HG03520 (cell line): ENCODE measurements around the gene EHMT1.
"Not testable (repeated sequence)": the region's sequence is repeated elsewhere in the genome, so short reads cannot be mapped to it uniquely, and the experiment has no call there.

ENCODE experiments used
- ATAC-seq: cut with Tn5 transposase; IDR thresholded peaks from one replicate; pipeline ENCODE4 v1.9.1; 2021; ENCODE audit warnings: mild to moderate bottlenecking, moderate library complexity; ENCODE audit not compliant: unreplicated experiment

The EHMT1 gene

DNA sequence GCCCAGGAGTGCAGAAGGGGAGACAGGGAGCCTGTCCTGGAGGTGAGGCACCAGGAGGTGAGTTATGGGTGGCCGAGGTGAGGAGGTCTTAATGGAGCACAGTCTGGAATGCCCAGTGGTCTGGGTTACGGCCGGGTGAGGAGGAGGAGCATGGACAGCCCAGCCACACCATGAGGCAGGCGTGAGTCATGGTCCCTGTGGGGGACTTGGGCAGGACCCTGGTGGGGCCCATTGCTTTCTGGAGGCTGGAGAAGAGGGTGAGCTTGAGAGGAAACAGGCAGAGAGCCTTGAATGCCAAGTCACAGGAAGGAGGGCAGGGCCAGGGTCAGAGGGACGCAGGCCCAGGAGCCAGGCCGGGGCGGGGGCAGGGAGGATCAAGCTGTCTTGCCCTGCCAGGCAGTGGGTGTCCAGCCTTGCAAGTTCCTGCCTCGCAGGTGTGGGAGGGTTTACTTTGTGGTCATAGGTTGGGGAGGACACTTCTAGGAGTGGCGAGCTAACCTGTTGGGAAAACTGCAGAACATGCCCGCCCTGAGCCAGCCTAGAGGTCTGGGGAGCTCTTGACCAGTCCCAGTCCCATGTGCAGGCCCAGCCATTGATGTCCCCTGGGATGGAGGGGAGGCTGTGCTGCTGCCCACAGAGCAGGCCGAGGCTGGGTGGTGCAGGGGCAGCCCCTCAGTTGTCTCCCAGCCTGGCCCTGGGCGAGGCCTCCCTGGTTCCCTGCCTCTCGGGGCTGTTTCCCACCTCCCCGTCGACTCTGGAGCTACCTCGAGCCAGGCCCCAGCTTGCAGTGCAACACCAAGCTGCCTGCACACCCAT lies 261.6 kb downstream of the EHMT1 start:
- no peak for ATAC-seq

GRCh38 chr9:137880976-137881530 lies 262.2 kb downstream of the EHMT1 start:
- no peak for ATAC-seq

DNA sequence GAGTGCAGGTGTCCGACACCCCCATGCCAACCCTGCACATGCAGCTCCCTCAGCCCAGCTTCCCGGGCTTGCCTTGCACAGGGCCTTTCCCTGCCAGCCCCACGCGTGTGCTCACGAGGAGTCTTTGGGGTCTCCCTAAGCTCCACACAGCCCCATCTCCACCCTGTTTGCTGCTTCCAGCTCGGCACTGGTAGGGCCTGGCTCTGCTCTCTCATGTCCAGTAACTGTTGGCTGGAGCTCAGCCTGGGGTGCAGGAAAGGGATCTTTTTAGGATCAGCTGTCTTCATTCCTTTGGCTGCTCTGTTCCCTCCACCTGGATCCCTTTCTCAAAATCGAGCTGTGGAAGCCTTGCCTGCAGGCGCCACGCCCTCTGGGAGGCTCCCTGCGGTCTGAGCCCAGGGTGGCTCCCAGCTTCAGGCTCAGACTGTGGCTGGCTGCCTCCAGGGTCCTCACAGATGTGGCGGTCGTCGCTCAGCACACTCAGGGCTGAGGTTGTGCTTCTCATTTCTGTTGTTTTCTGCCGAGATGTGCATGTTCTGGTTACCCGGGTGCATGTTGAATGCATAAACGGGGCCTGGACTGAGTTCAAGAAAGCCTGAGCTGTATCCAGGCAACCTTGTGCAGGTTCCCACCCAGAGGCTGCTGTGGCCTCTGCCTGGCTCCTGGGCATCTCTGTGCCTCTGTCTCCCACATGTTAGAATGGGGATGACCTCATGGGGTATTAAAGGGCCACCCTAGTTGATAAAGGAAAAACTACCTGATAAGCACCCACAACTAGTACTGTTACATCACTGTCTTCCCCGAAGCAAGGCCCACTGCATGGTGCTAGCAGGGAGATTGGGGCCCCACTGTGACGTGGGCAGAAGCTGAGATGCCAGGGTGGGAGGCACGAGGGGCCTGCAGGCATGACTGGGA lies 263.0 kb downstream of the EHMT1 start:
- ATAC-seq, result no peak

- no peak for ATAC-seq
These were observed 263.7 kb downstream of the EHMT1 start for GRCh38 chr9:137882506-137882821.

GRCh38 chr9:137883977-137884376 lies 265.2 kb downstream of the EHMT1 start:
- ATAC-seq, result not testable (repeated sequence)

GRCh38 chr9:137884547-137884946 lies 265.7 kb downstream of the EHMT1 start:
- not testable (repeated sequence) for ATAC-seq

GRCh38 chr9:137885121-137885520 lies 266.3 kb downstream of the EHMT1 start:
- not testable (repeated sequence) for ATAC-seq
